HepG2 (cell line): ENCODE results near the gene CHD9. TPM values are rescaled to one million over a fixed set of nuclear protein-coding genes. Genes with fewer than 3 reads are reported as not detected.

ENCODE experiments used
- ARHGAP35 ChIP-seq: sonication (generic); formaldehyde crosslinking; IDR thresholded peaks from 2 replicates; pipeline ENCODE4 v1.9.0; 2022; ENCODE audit warnings: mild to moderate bottlenecking, inconsistent platforms, moderate library complexity, missing genetic modification reagents, borderline replicate concordance
- ATAD3A ChIP-seq: sonication (generic); formaldehyde crosslinking; IDR thresholded peaks from 2 replicates; pipeline ENCODE4 v1.4.0; 2020; ENCODE audit warnings: missing genetic modification reagents
- CREBL2 ChIP-seq: sonication (generic); formaldehyde crosslinking; IDR thresholded peaks from 2 replicates; pipeline ENCODE4 v1.8.1; 2023; ENCODE audit warnings: missing genetic modification reagents, mild to moderate bottlenecking, borderline replicate concordance
- CREM ChIP-seq, 2 experiments: sonication (generic) in 1 of 2; formaldehyde crosslinking in 1 of 2; IDR thresholded peaks; 2 replicates each; pipeline versions ENCODE4 v1.4.0 to v1.6.1; 2016 to 2020; ENCODE audit warnings: antibody characterized with exemption in 1 of 2, mild to moderate bottlenecking in 1 of 2, missing genetic modification reagents in 1 of 2
- ERF ChIP-seq: IDR thresholded peaks from 2 replicates; pipeline ENCODE4 v1.6.1; 2018; ENCODE audit warnings: missing biosample characterization, missing genetic modification reagents
- FOXJ3 ChIP-seq: sonication (generic); formaldehyde crosslinking; IDR thresholded peaks from 2 replicates; pipeline ENCODE4 v1.4.0; 2020; ENCODE audit warnings: missing genetic modification reagents, mild to moderate bottlenecking, borderline replicate concordance
- FOXO1 ChIP-seq: sonication (generic); formaldehyde crosslinking; IDR thresholded peaks from 2 replicates; pipeline ENCODE4 v1.4.0; 2020; ENCODE audit warnings: missing genetic modification reagents
- GABPB1 ChIP-seq: IDR thresholded peaks from 2 replicates; pipeline ENCODE4 v1.6.1; 2016; ENCODE audit warnings: mild to moderate bottlenecking, missing genetic modification reagents, moderate library complexity, missing compliant biosample characterization
- GTF2F1 ChIP-seq: fragments of 150-350 bp; IDR thresholded peaks from 2 replicates; pipeline ENCODE4 v1.6.1; 2014; ENCODE audit warnings: low read length
- HIC2 ChIP-seq: sonication (generic); formaldehyde crosslinking; IDR thresholded peaks from 2 replicates; pipeline ENCODE4 v1.9.0; 2022; ENCODE audit warnings: low read depth, missing genetic modification reagents
- HMG20A ChIP-seq: IDR thresholded peaks from 2 replicates; pipeline ENCODE4 v1.6.1; 2016; ENCODE audit warnings: borderline replicate concordance
- NFATC3 ChIP-seq: sonication (generic); formaldehyde crosslinking; IDR thresholded peaks from 2 replicates; pipeline ENCODE4 v1.5.1; 2020; ENCODE audit warnings: mild to moderate bottlenecking, missing genetic modification reagents
- NFKBIZ ChIP-seq: IDR thresholded peaks from 2 replicates; pipeline ENCODE4 v1.6.1; 2018; ENCODE audit warnings: missing genetic modification reagents, missing compliant biosample characterization
- PCBP2 ChIP-seq: fragments of 200-400 bp; formaldehyde crosslinking; optimal IDR thresholded peaks from 2 replicates; pipeline ENCODE3; 2018; ENCODE audit warnings: low read length, low read depth; ENCODE audit not compliant: poor library complexity, severe bottlenecking
- RARG ChIP-seq: sonication (generic); formaldehyde crosslinking; IDR thresholded peaks from 2 replicates; pipeline ENCODE4 v1.4.0; 2020; ENCODE audit warnings: low read depth, mild to moderate bottlenecking, missing genetic modification reagents
- RBM39 ChIP-seq: fragments of 200-400 bp; formaldehyde crosslinking; IDR thresholded peaks from one replicate; pipeline ENCODE4 v1.6.1; 2018; ENCODE audit warnings: antibody characterized with exemption, mild to moderate bottlenecking, low read depth, low read length; ENCODE audit not compliant: poor library complexity, severe bottlenecking
- REPIN1 ChIP-seq: sonication (generic); formaldehyde crosslinking; IDR thresholded peaks from 2 replicates; pipeline ENCODE4 v1.8.0; 2022; ENCODE audit warnings: missing genetic modification reagents, low read depth, mild to moderate bottlenecking, borderline replicate concordance
- SP1 ChIP-seq, 2 experiments: fragments of 450-650 bp in 1 of 2; sonication (generic) in 1 of 2; formaldehyde crosslinking in 1 of 2; IDR thresholded peaks; 2 replicates each; pipeline versions ENCODE4 v1.4.0 to v1.6.1; 2016 to 2020; ENCODE audit warnings: missing genetic modification reagents in 1 of 2
- SRSF1 ChIP-seq: fragments of 200-400 bp; formaldehyde crosslinking; optimal IDR thresholded peaks from 2 replicates; pipeline ENCODE3; 2017; ENCODE audit warnings: mild to moderate bottlenecking, low read depth, low read length, moderate library complexity
- SRSF4 ChIP-seq: fragments of 200-400 bp; formaldehyde crosslinking; IDR thresholded peaks from one replicate; pipeline ENCODE4 v1.6.1; 2018; ENCODE audit warnings: mild to moderate bottlenecking, low read depth, low read length, moderate library complexity; ENCODE audit not compliant: poor library complexity, severe bottlenecking
- TRIM22 ChIP-seq: fragments of 450-650 bp; IDR thresholded peaks from 2 replicates; pipeline ENCODE4 v1.6.1; 2017
- ZNF414 ChIP-seq: sonication (generic); formaldehyde crosslinking; IDR thresholded peaks from 2 replicates; pipeline ENCODE4 v1.5.0; 2020; ENCODE audit warnings: missing genetic modification reagents
- ZNF44 ChIP-seq: sonication (generic); formaldehyde crosslinking; IDR thresholded peaks from 2 replicates; pipeline ENCODE4 v1.5.1; 2020; ENCODE audit warnings: mild to moderate bottlenecking, missing genetic modification reagents
- ZNF547 ChIP-seq: sonication (generic); formaldehyde crosslinking; IDR thresholded peaks from 2 replicates; pipeline ENCODE4 v1.5.1; 2020; ENCODE audit warnings: mild to moderate bottlenecking, missing genetic modification reagents
- ZNF563 ChIP-seq: sonication (generic); formaldehyde crosslinking; IDR thresholded peaks from 2 replicates; pipeline ENCODE4 v1.8.0; 2022; ENCODE audit warnings: mild to moderate bottlenecking, moderate library complexity, missing genetic modification reagents
- ZNF788 ChIP-seq: sonication (generic); formaldehyde crosslinking; IDR thresholded peaks from 2 replicates; pipeline ENCODE4 v1.5.0; 2020; ENCODE audit warnings: mild to moderate bottlenecking, missing genetic modification reagents, borderline replicate concordance
- ZSCAN12 ChIP-seq: sonication (generic); formaldehyde crosslinking; IDR thresholded peaks from 2 replicates; pipeline ENCODE4 v1.9.0; 2021; ENCODE audit warnings: mild to moderate bottlenecking, missing genetic modification reagents
- polyA plus RNA-seq, 8 experiments: library from polyadenylated mRNA; depleted of rRNA in 3 of 8; stranded (reverse) in 7 of 8; unstranded in 1 of 8; fragments of >200 nt; fragmentation: Illumina TruSeq in 4 of 8; extraction: Trizol in 4 of 8; gene quantifications; 2 replicates each; pipeline versions ENCODE4 v1.2.1 to v1.2.3, GENCODE V29; 2011 to 2016; ENCODE audit warnings: low read depth in 4 of 8, missing spikeins in 1 of 8, mixed read lengths in 1 of 8; ENCODE audit not compliant: insufficient read depth in 1 of 8
- total RNA-seq, 5 experiments: library from RNA; depleted of rRNA; stranded (reverse); fragments of >200 nt; fragmentation: Illumina TruSeq; extraction: Trizol; gene quantifications; 2 replicates each; pipeline ENCODE4 v1.2.3, GENCODE V29; 2016; ENCODE audit warnings: low read depth in 1 of 5

The CHD9 gene
- total and polyA plus RNA-seq, 2 of the 13 experiments (the other 11 are each of a cell fraction or from before 2014, with no cell fraction given): 23.4 to 27.7 TPM

GRCh38 chr16:53131363-53132071, 76.7 kb downstream of the CHD9 start (continued):
- TF ChIP-seq SRSF1 (no peak), ZNF563 (CRISPR knock-in tag) (no peak), ATAD3A (CRISPR knock-in tag) (no peak), NFATC3 (CRISPR knock-in tag) (no peak), ERF (peak; percentile 32; the same call in 1 of the 2 replicates), RBM39 (no peak), NFKBIZ (no peak), SRSF4 (no peak), REPIN1 (CRISPR knock-in tag) (0 out of 2 replicates have a peak, but pooled peaks have one; percentile 20), ZNF788 (CRISPR knock-in tag) (peak; percentile 46; the same call in 1 of the 2 replicates), TRIM22 (no peak), HIC2 (CRISPR knock-in tag) (no peak), GTF2F1 (no peak), RARG (CRISPR knock-in tag) (no peak), FOXO1 (CRISPR knock-in tag) (peak; percentile 37; the same call in 1 of the 2 replicates), ZNF44 (CRISPR knock-in tag) (0 out of 2 replicates have a peak, but pooled peaks have one; percentile 21), ZSCAN12 (CRISPR knock-in tag) (no peak), CREBL2 (no peak), CREM (IDR thresholded peaks at IDR 0.05) (no peak), CREM (CRISPR knock-in tag; IDR thresholded peaks at IDR 0.05) (no peak), ZNF547 (CRISPR knock-in tag) (no peak), ZNF414 (CRISPR knock-in tag) (no peak), GABPB1 (CRISPR knock-in tag) (peak; percentile 46; the same call in 1 of the 2 replicates), ARHGAP35 (CRISPR knock-in tag) (peak; percentile 74), HMG20A (CRISPR knock-in tag) (no peak), SP1 (IDR thresholded peaks at IDR 0.05) (no peak), SP1 (CRISPR knock-in tag; IDR thresholded peaks at IDR 0.05) (no peak), FOXJ3 (no peak), PCBP2 (no peak)
